Measurements from ENCODE around the gene SLC35F1. TPM values are rescaled to one million over a fixed set of nuclear protein-coding genes. Genes with fewer than 3 reads are reported as not detected.

The SLC35F1 gene
- total and polyA plus RNA-seq, 2 donors (not counting 1 experiment from before 2014, with no cell fraction given) = not detected

DNA sequence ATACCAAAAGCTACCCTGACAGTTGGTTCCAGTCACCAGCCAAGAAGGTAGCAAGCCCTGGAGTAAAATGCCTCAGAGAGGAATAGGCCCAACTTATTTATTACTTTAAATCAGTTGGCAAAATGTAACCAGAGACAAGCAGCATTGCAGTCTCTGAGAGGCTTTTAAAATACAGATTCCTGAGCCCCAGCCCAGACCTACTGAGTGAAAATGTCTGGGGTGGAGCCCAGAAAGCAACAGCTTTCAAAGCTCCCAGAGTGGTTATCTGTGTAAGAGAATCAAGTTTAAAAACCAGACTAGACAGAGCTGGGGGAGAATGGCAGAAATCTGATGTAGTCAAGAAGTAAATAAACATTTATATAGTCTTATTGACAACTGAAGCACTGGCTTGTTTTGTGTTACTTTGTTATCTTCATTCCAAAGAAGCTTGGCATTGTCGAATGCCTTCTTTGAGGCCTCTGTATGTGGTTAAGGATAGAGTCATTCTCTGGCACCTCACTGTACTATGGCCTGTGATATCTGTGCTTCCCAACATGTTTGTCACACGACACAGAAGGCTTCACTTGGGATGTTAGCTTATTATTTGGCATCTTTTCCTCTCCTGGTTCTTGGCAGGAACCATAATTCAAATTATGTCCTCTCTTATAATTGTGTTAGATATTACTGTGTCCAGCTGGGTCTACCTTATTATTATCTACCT lies 313.5 kb downstream of the SLC35F1 start:
- Mint-ChIP-seq H3K4me3 (no peak overlapping the region), H3K27me3 (peaks cover 8% of the 10 kb centered on the region), H3K9me3 (ENCODE audit: insufficient read depth) (no peaks in the 10 kb centered on the region), H3K27ac (no peak overlapping the region), H3K4me1 (no peaks in the 10 kb centered on the region)
- Histone ChIP-seq H2AFZ (ENCODE audit: insufficient read depth, low read depth, low read length, poor library complexity, severe bottlenecking) (no peak overlapping the region), H3K9me3 (ENCODE audit: control extremely low read depth in 1 of 3, control insufficient read depth in 2 of 3, insufficient read depth in 1 of 3, low read length in 2 of 3) (no peaks in the 10 kb centered on the region), H3K4me2 (replicated peaks; ENCODE audit: low read depth, low read length, poor library complexity, severe bottlenecking) (no peak overlapping the region), H3K27ac (ENCODE audit: low read length in 2 of 2) (no peak overlapping the region), H3K79me2 (ENCODE audit: control insufficient read depth, insufficient read depth, low read length) (no peaks in the 10 kb centered on the region), H3K9ac (ENCODE audit: low read length) (no peak overlapping the region), H3K4me1 (ENCODE audit: control insufficient read depth in 2 of 2, insufficient read depth in 2 of 2, low read length in 2 of 2) (no peaks in the 10 kb centered on the region), H3K36me3 (replicated peaks in 1 of 2; ENCODE audit: control extremely low read depth in 1 of 2, control insufficient read depth in 1 of 2, extremely low read depth in 1 of 2, insufficient read depth in 2 of 2, low read length in 1 of 2) (no peaks in the 10 kb centered on the region), H3K27me3 (replicated peaks in 1 of 4; ENCODE audit: control extremely low read depth in 1 of 4, control insufficient read depth in 3 of 4, insufficient read depth in 4 of 4, low read length in 3 of 4) (peaks cover 0 to 2% (median 0%) of the 10 kb centered on the region in 4 experiments), H4K20me1 (ENCODE audit: control insufficient read depth, insufficient read depth, low read length, poor library complexity, severe bottlenecking) (no peaks in the 10 kb centered on the region), H3K4me3 (ENCODE audit: control extremely low read depth in 1 of 5, extremely low read depth in 1 of 5, insufficient read depth in 1 of 5, low read depth in 2 of 5, low read length in 4 of 5) (no peak overlapping the region)
- DNase-seq = no peak
- ChIA-PET CTCF (no interaction called here), POLR2A (no interaction called here)
- intact Hi-C loops (cut with micrococcal nuclease) = no loop called here
- no peak for TF ChIP-seq EZH2 (IDR thresholded peaks at IDR 0.05; ENCODE audit: borderline replicate concordance, insufficient read depth, low read depth, low read length, poor library complexity, severe bottlenecking)
- TF ChIP-seq, protein P1, sequence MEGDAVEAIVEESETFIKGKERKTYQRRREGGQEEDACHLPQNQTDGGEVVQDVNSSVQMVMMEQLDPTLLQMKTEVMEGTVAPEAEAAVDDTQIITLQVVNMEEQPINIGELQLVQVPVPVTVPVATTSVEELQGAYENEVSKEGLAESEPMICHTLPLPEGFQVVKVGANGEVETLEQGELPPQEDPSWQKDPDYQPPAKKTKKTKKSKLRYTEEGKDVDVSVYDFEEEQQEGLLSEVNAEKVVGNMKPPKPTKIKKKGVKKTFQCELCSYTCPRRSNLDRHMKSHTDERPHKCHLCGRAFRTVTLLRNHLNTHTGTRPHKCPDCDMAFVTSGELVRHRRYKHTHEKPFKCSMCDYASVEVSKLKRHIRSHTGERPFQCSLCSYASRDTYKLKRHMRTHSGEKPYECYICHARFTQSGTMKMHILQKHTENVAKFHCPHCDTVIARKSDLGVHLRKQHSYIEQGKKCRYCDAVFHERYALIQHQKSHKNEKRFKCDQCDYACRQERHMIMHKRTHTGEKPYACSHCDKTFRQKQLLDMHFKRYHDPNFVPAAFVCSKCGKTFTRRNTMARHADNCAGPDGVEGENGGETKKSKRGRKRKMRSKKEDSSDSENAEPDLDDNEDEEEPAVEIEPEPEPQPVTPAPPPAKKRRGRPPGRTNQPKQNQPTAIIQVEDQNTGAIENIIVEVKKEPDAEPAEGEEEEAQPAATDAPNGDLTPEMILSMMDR (IDR thresholded peaks at IDR 0.05) = no peak
- no peak for ATAC-seq (ENCODE audit: low read depth)
- 100% methylated on average over 1 of the region's 2 CpGs for WGBS (ENCODE audit: insufficient coverage)

DNA sequence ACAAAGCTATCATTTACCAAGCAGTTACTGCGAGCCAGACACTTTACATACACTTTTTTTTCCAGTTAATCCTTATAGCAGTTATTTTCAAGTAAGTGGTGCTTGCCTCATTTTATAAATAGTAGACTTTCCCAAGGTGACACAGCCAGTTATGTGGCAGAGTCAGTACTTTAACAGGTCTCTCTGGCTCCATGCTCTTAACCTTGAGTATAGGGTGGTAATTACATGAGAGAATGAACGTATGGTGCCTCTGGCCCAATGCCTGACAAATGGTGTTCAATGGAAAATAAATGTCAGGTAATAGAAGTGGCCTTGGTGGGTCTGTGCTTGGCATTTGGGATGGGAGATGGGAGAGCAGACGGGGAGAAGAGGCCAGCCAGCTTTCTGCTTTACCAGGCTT lies 316.3 kb downstream of the SLC35F1 start:
- Histone ChIP-seq H3K4me1 (ENCODE audit: control insufficient read depth in 2 of 2, insufficient read depth in 2 of 2, low read length in 2 of 2) (no peaks in the 10 kb centered on the region), H4K20me1 (ENCODE audit: control insufficient read depth, insufficient read depth, low read length, poor library complexity, severe bottlenecking) (no peaks in the 10 kb centered on the region), H3K9ac (ENCODE audit: low read length) (no peak overlapping the region), H3K27me3 (replicated peaks in 1 of 4; ENCODE audit: control extremely low read depth in 1 of 4, control insufficient read depth in 3 of 4, insufficient read depth in 4 of 4, low read length in 3 of 4) (peaks cover 0 to 2% (median 0%) of the 10 kb centered on the region in 4 experiments), H3K27ac (ENCODE audit: low read length in 2 of 2) (no peak overlapping the region), H3K4me2 (replicated peaks; ENCODE audit: low read depth, low read length, poor library complexity, severe bottlenecking) (no peak overlapping the region), H2AFZ (ENCODE audit: insufficient read depth, low read depth, low read length, poor library complexity, severe bottlenecking) (no peak overlapping the region), H3K36me3 (replicated peaks in 1 of 2; ENCODE audit: control extremely low read depth in 1 of 2, control insufficient read depth in 1 of 2, extremely low read depth in 1 of 2, insufficient read depth in 2 of 2, low read length in 1 of 2) (no peaks in the 10 kb centered on the region), H3K4me3 (ENCODE audit: control extremely low read depth in 1 of 5, extremely low read depth in 1 of 5, insufficient read depth in 1 of 5, low read depth in 2 of 5, low read length in 4 of 5) (no peak overlapping the region), H3K9me3 (ENCODE audit: control extremely low read depth in 1 of 3, control insufficient read depth in 2 of 3, insufficient read depth in 1 of 3, low read length in 2 of 3) (no peaks in the 10 kb centered on the region), H3K79me2 (ENCODE audit: control insufficient read depth, insufficient read depth, low read length) (no peaks in the 10 kb centered on the region)
- Mint-ChIP-seq H3K4me3 (no peak overlapping the region), H3K4me1 (no peaks in the 10 kb centered on the region), H3K27ac (no peak overlapping the region), H3K9me3 (ENCODE audit: insufficient read depth) (peaks cover 2% of the 10 kb centered on the region), H3K27me3 (peaks cover 8% of the 10 kb centered on the region)
- TF ChIP-seq EZH2 (IDR thresholded peaks at IDR 0.05; ENCODE audit: borderline replicate concordance, insufficient read depth, low read depth, low read length, poor library complexity, severe bottlenecking) = no peak
- TF ChIP-seq, protein P1 (IDR thresholded peaks at IDR 0.05) = no peak
- 88% methylated on average over 2 of the region's 3 CpGs for WGBS (ENCODE audit: insufficient coverage)
- ChIA-PET POLR2A (no interaction called here), CTCF (no interaction called here)
- DNase-seq = no peak
- no peak for ATAC-seq (ENCODE audit: low read depth)
- intact Hi-C loops (cut with micrococcal nuclease) = no loop called here
